Bronchial epithelial cell (primary cell): Measurements from ENCODE around the gene HM13. TPM values are rescaled to one million over a fixed set of nuclear protein-coding genes. Genes with fewer than 3 reads are reported as not detected.

Experiments
- DNase-seq: peaks from one replicate; pipeline ENCODE4 v3.0.0-alpha.2; 2010; ENCODE audit warnings: low read depth
- FAIRE-seq: peaks from 2 replicates; lab custom pipeline; 2011; peaks lifted over from hg19 to GRCh38; lab: Jason Lieb, UNC
- H3K27me3 ChIP-seq: 2 replicates; pipeline ENCODE4 v1.5.1; 2011; ENCODE audit warnings: low read length; ENCODE audit not compliant: control insufficient read depth, insufficient read depth
- H3K36me3 ChIP-seq: 2 replicates; pipeline ENCODE4 v1.5.1; 2011; ENCODE audit warnings: low read length; ENCODE audit not compliant: control insufficient read depth, insufficient read depth
- H3K4me3 ChIP-seq: 2 replicates; pipeline ENCODE4 v1.5.1; 2011; ENCODE audit warnings: mild to moderate bottlenecking, low read depth, low read length, control low read depth
- total RNA-seq: library from RNA; depleted of rRNA; stranded (reverse); fragments of >200 nt; gene quantifications from 2 replicates; pipeline ENCODE4 v1.2.1, GENCODE V29; 2014
- TF ChIP-seq, protein P1 (sequence below): IDR thresholded peaks from 2 replicates; pipeline ENCODE4 v1.5.1; 2011; ENCODE audit warnings: mild to moderate bottlenecking, moderate library complexity, low read length, control low read depth, inconsistent platforms; ENCODE audit not compliant: insufficient read depth, severe bottlenecking

The HM13 gene
- total RNA-seq, 1 donor from 2014 or later = 46.9 TPM

GRCh38 chr20:31522731-31523130 is 8.5 kb downstream of the HM13 start:
- Histone ChIP-seq H3K36me3 (peaks cover 14% of the 10 kb centered on the region), H3K27me3 (no peaks in the 10 kb centered on the region), H3K4me3 (no peak overlapping the region)
- FAIRE-seq (no peak), DNase-seq (no peak)
- TF ChIP-seq, protein P1, sequence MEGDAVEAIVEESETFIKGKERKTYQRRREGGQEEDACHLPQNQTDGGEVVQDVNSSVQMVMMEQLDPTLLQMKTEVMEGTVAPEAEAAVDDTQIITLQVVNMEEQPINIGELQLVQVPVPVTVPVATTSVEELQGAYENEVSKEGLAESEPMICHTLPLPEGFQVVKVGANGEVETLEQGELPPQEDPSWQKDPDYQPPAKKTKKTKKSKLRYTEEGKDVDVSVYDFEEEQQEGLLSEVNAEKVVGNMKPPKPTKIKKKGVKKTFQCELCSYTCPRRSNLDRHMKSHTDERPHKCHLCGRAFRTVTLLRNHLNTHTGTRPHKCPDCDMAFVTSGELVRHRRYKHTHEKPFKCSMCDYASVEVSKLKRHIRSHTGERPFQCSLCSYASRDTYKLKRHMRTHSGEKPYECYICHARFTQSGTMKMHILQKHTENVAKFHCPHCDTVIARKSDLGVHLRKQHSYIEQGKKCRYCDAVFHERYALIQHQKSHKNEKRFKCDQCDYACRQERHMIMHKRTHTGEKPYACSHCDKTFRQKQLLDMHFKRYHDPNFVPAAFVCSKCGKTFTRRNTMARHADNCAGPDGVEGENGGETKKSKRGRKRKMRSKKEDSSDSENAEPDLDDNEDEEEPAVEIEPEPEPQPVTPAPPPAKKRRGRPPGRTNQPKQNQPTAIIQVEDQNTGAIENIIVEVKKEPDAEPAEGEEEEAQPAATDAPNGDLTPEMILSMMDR = no peak

- peaks cover 18% of the 10 kb centered on the region for H3K36me3 ChIP-seq
- peak; percentile 50 for FAIRE-seq
- H3K27me3 ChIP-seq = no peaks in the 10 kb centered on the region
- DNase-seq = no peak
- no peak overlapping the region for H3K4me3 ChIP-seq
- TF ChIP-seq, protein P1 = no peak
Observed at GRCh38 chr20:31523361-31524283, 9.4 kb downstream of the HM13 start.

GRCh38 chr20:31527266-31527665 is 13.0 kb downstream of the HM13 start:
- H3K27me3 ChIP-seq = no peaks in the 10 kb centered on the region
- FAIRE-seq (no peak), DNase-seq (no peak)
- H3K36me3 ChIP-seq = peaks cover 15% of the 10 kb centered on the region
- H3K4me3 ChIP-seq = no peak overlapping the region
- TF ChIP-seq, protein P1 = no peak

DNA sequence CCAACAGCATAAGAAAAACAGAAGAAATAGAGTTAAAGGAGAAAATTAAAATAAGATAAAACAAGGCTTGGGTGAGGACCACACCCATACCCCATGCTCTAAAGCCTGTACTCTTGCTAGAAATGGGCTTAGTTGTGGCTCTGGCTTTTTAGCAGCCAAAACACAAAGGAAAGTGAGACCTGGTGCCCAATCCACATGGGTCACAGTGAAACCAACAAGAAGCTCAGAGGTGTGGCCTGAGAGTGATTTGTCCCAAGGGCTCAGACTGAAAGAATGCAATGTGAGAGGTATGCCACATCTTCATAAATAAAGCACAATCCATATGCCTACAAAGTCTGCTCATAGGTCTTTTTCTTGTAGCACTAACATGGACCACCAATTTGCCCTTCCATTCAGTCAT is 21.1 kb downstream of the HM13 start:
- no peak for FAIRE-seq
- TF ChIP-seq, protein P1 = no peak
- H3K36me3 ChIP-seq = peaks cover 26% of the 10 kb centered on the region

GRCh38 chr20:31536575-31536974 is 22.3 kb downstream of the HM13 start:
- Histone ChIP-seq H3K36me3 (peaks cover 26% of the 10 kb centered on the region), H3K27me3 (no peaks in the 10 kb centered on the region), H3K4me3 (no peak overlapping the region)
- TF ChIP-seq, protein P1 = no peak
- FAIRE-seq = no peak
- no peak for DNase-seq

More for the DNA sequence above, 21.1 kb downstream of the HM13 start:
- no peak for DNase-seq
- H3K27me3 ChIP-seq = no peaks in the 10 kb centered on the region
- H3K4me3 ChIP-seq = no peak overlapping the region
